ENCODE measurements around the gene ALDH2.

- no peak for TF ChIP-seq EP300 (IDR thresholded peaks at IDR 0.05; ENCODE audit: borderline replicate concordance in 1 of 2, low read depth in 2 of 2, low read length in 2 of 2)
- TF ChIP-seq CTBP2 (IDR thresholded peaks at IDR 0.05; ENCODE audit: borderline replicate concordance, insufficient read depth, insufficient read length, low read length): no peak
- no peak for TF ChIP-seq SP1 (IDR thresholded peaks at IDR 0.05; ENCODE audit: low read depth, low read length)
- TF ChIP-seq CTCF (IDR thresholded peaks at IDR 0.05; ENCODE audit: control extremely low read depth in 1 of 3, insufficient read depth in 1 of 3, low read depth in 1 of 3, low read length in 3 of 3): no peak
- TF ChIP-seq ATF3 (IDR thresholded peaks at IDR 0.05; ENCODE audit: insufficient read depth, low read depth, low read length): no peak
- TF ChIP-seq TAF1 (IDR thresholded peaks at IDR 0.05; ENCODE audit: low read depth, low read length): no peak
- TF ChIP-seq POLR2AphosphoS5 (IDR thresholded peaks at IDR 0.05; ENCODE audit: low read depth, low read length): no peak
- no peak for TF ChIP-seq CEBPB (IDR thresholded peaks at IDR 0.05; ENCODE audit: low read depth, low read length)
- no peak for TF ChIP-seq ASH2L (IDR thresholded peaks at IDR 0.05; ENCODE audit: low read length)
Observed at GRCh38 chr12:111775205-111776193, 8.8 kb downstream of the ALDH2 start.
